Endothelial cell of umbilical vein (primary cell): ENCODE results near the gene C3orf52. TPM values are rescaled to one million over a fixed set of nuclear protein-coding genes. Genes with fewer than 3 reads are reported as not detected.

ENCODE experiments used
- BruUV-seq: library from RNA; stranded (reverse); fragments of 400-500 nt; replicated peaks from 2 replicates; lab custom pipeline; 2021; lab: Mats Ljungman, UMichigan
- CTCF ChIA-PET: fragments of 300-600, 350-600 bp; sonication (Branson Sonifier 250); formaldehyde crosslinking; loops from one replicate; lab custom pipeline; 2021; ENCODE audit warnings: antibody characterized with exemption, inconsistent platforms; lab: Charles Lee
- POLR2A ChIA-PET: fragments of 300-600, 350-600 bp; sonication (Branson Sonifier 250); formaldehyde crosslinking; loops from one replicate; lab custom pipeline; 2021; ENCODE audit warnings: antibody characterized with exemption, inconsistent platforms; lab: Charles Lee
- DNase-seq: peaks from one replicate; pipeline ENCODE4 v3.0.0-alpha.2; 2011; ENCODE audit warnings: low read depth, low spot score
- FAIRE-seq: peaks from 2 replicates; lab custom pipeline; 2011; peaks lifted over from hg19 to GRCh38; lab: Jason Lieb, UNC
- H2AFZ ChIP-seq: 2 replicates; pipeline ENCODE4 v1.6.0; 2012; ENCODE audit warnings: low read depth, low read length, control low read depth, inconsistent platforms
- H3K27ac ChIP-seq: 2 replicates; pipeline ENCODE4 v1.5.1; 2011; ENCODE audit warnings: low read depth, mild to moderate bottlenecking, control low read depth, low read length, moderate library complexity; ENCODE audit not compliant: insufficient read depth
- H3K27me3 ChIP-seq, 2 experiments: 2 replicates each; pipeline versions ENCODE4 v1.6.0 to v1.6.1; 2011; ENCODE audit warnings: low read length in 2 of 2, mixed read lengths in 1 of 2; ENCODE audit not compliant: control insufficient read depth in 2 of 2, insufficient read depth in 2 of 2
- H3K36me3 ChIP-seq, 2 experiments: 2 replicates in 1 of 2; 3 replicates in 1 of 2; pipeline ENCODE4 v1.5.1; 2011; ENCODE audit warnings: low read length in 2 of 2, mild to moderate bottlenecking in 1 of 2, moderate library complexity in 1 of 2; ENCODE audit not compliant: control insufficient read depth in 2 of 2, insufficient read depth in 2 of 2; ENCODE audit errors: extremely low read depth in 1 of 2
- H3K4me1 ChIP-seq: 3 replicates; pipeline ENCODE4 v1.5.1; 2011; ENCODE audit warnings: mild to moderate bottlenecking, low read length; ENCODE audit not compliant: control insufficient read depth, insufficient read depth; ENCODE audit errors: extremely low read depth
- H3K4me2 ChIP-seq: 2 replicates; pipeline ENCODE4 v1.6.1; 2011; ENCODE audit warnings: low read length, control low read depth, mixed read lengths; ENCODE audit not compliant: insufficient read depth
- H3K4me3 ChIP-seq, 3 experiments: fragments of 200-600 bp in 1 of 3; sonication (generic), shearing (Covaris generic) in 1 of 3; replicated peaks in 1 of 3; 2 replicates each; pipeline ENCODE4 v1.5.1; 2011 to 2016; ENCODE audit warnings: control low read depth in 3 of 3, low read length in 3 of 3, mild to moderate bottlenecking in 2 of 3, inconsistent platforms in 1 of 3, low read depth in 1 of 3, moderate library complexity in 1 of 3; ENCODE audit not compliant: insufficient read depth in 1 of 3
- H3K79me2 ChIP-seq: 2 replicates; pipeline ENCODE4 v1.6.0; 2012; ENCODE audit warnings: low read length, inconsistent platforms; ENCODE audit not compliant: control insufficient read depth, insufficient read depth
- H3K9ac ChIP-seq: replicated peaks from 2 replicates; pipeline ENCODE3; 2011; ENCODE audit warnings: low read length, control low read depth; ENCODE audit not compliant: insufficient read depth; ENCODE audit errors: extremely low read depth
- H3K9me1 ChIP-seq: replicated peaks from 3 replicates; pipeline ENCODE4 v1.6.0; 2011; ENCODE audit warnings: mild to moderate bottlenecking, low read length; ENCODE audit not compliant: control insufficient read depth, insufficient read depth; ENCODE audit errors: extremely low read depth
- H3K9me3 ChIP-seq: replicated peaks from 2 replicates; pipeline ENCODE4 v1.5.1; 2012; ENCODE audit warnings: low read length, inconsistent platforms; ENCODE audit not compliant: control insufficient read depth, insufficient read depth
- H4K20me1 ChIP-seq: replicated peaks from 2 replicates; pipeline ENCODE3; 2011; ENCODE audit warnings: mild to moderate bottlenecking, low read length; ENCODE audit not compliant: control insufficient read depth, insufficient read depth; ENCODE audit errors: extremely low read depth
- EZH2 ChIP-seq: IDR thresholded peaks from 2 replicates; pipeline ENCODE4 v1.6.1; 2012; ENCODE audit warnings: borderline replicate concordance, low read depth, mild to moderate bottlenecking, moderate library complexity, low read length, inconsistent platforms; ENCODE audit not compliant: severe bottlenecking
- FOS ChIP-seq: IDR thresholded peaks from 2 replicates; pipeline ENCODE4 v1.6.1; 2011; ENCODE audit warnings: mild to moderate bottlenecking, low read length, moderate library complexity, borderline replicate concordance; ENCODE audit not compliant: insufficient read depth
- GATA2 ChIP-seq: IDR thresholded peaks from 2 replicates; pipeline ENCODE4 v1.7.0; 2011; ENCODE audit warnings: low read depth, mild to moderate bottlenecking, moderate library complexity, mixed read lengths, low read length; ENCODE audit not compliant: insufficient read length, insufficient read depth
- JUN ChIP-seq: IDR thresholded peaks from 2 replicates; pipeline ENCODE4 v1.6.1; 2011; ENCODE audit warnings: borderline replicate concordance, low read depth; ENCODE audit not compliant: insufficient read length, insufficient read depth
- MYC ChIP-seq: IDR thresholded peaks from one replicate; pipeline ENCODE4 v1.6.1; 2011; ENCODE audit warnings: mild to moderate bottlenecking, low read depth, low read length
- POLR2A ChIP-seq: IDR thresholded peaks from 2 replicates; pipeline ENCODE4 v1.6.1; 2012; ENCODE audit warnings: low read depth, mild to moderate bottlenecking, control low read depth, low read length
- POLR2AphosphoS5 ChIP-seq: IDR thresholded peaks from 2 replicates; pipeline ENCODE4 v1.6.1; 2012; ENCODE audit warnings: low read depth, mild to moderate bottlenecking, control low read depth, low read length, moderate library complexity; ENCODE audit not compliant: insufficient read depth
- dilution Hi-C: fragments of 300-500 bp; cut with MboI; formaldehyde crosslinking; loops from one replicate; pipeline ENCODE4 v1.15.0; 2019; ENCODE audit warnings: low sequenced_read_pairs; ENCODE audit not compliant: extremely low pct_ligation_motif_present
- intact Hi-C: fragments of 100-400 bp; cut with micrococcal nuclease; formaldehyde crosslinking; loops from one replicate; pipeline ENCODE4 v1.10.0; 2022
- polyA plus RNA-seq, 4 experiments: library from polyadenylated mRNA; depleted of rRNA in 3 of 4; stranded (reverse) in 3 of 4; unstranded in 1 of 4; fragments of >200 nt; gene quantifications; 2 replicates each; pipeline versions ENCODE4 v1.2.1 to v1.2.3, GENCODE V29; 2011 to 2012; ENCODE audit warnings: missing spikeins in 1 of 4
- total RNA-seq: library from RNA; stranded (reverse); gene quantifications from 2 replicates; pipeline ENCODE4 v1.2.3, GENCODE V29; 2021
- TF ChIP-seq, protein P1 (sequence below), 2 donors: IDR thresholded peaks; 1 replicate in 1 of 2; 2 replicates in 1 of 2; pipeline ENCODE4 v1.5.1; 2011; ENCODE audit warnings: low read length in 2 of 2, mild to moderate bottlenecking in 2 of 2, moderate library complexity in 2 of 2, control low read depth in 1 of 2, inconsistent platforms in 1 of 2, low read depth in 1 of 2; ENCODE audit not compliant: insufficient read depth in 1 of 2; ENCODE audit errors: extremely low read depth in 1 of 2
- TF ChIP-seq, protein P2 (sequence below): IDR thresholded peaks from 2 replicates; pipeline ENCODE4 v1.6.1; 2011; ENCODE audit not compliant: insufficient read depth, insufficient read length

The C3orf52 gene
- total and polyA plus RNA-seq, 2 donors (not counting 3 experiments of a cell fraction or from before 2014, with no cell fraction given), result 4.2 to 4.6 TPM

DNA sequence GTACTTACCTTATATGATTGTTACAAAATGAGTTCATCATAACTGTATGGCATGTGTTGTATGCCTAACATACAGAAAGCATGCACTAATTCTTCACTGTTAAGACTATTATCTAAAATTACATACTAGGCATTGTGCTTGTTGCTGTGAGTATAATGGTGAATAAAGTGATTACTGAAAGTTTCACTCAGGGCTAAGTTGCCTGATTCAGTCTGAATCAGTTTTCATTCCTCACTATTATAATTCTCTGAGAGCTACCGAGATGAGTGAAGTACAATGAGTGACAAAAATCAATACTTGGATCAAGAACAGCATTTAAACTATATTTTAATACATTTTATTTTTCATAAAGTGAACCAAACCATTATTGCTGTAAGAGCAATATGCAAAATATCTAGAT is 54.4 kb downstream of the C3orf52 start:
- Histone ChIP-seq H4K20me1 (no peaks in the 10 kb centered on the region), H3K27ac (no peak overlapping the region), H3K36me3 (no peaks in the 10 kb centered on the region), H3K9me1 (no peaks in the 10 kb centered on the region), H2AFZ (no peak overlapping the region), H3K4me3 (no peak overlapping the region), H3K27me3 (peaks cover 3 to 5% of the 10 kb centered on the region in 2 experiments), H3K4me1 (no peaks in the 10 kb centered on the region), H3K9me3 (no peaks in the 10 kb centered on the region), H3K4me2 (no peak overlapping the region), H3K79me2 (no peaks in the 10 kb centered on the region), H3K9ac (no peak overlapping the region)
- TF ChIP-seq POLR2A (no peak), POLR2AphosphoS5 (no peak), GATA2 (no peak), MYC (no peak), FOS (no peak), JUN (no peak), EZH2 (no peak)
- TF ChIP-seq, protein P1, sequence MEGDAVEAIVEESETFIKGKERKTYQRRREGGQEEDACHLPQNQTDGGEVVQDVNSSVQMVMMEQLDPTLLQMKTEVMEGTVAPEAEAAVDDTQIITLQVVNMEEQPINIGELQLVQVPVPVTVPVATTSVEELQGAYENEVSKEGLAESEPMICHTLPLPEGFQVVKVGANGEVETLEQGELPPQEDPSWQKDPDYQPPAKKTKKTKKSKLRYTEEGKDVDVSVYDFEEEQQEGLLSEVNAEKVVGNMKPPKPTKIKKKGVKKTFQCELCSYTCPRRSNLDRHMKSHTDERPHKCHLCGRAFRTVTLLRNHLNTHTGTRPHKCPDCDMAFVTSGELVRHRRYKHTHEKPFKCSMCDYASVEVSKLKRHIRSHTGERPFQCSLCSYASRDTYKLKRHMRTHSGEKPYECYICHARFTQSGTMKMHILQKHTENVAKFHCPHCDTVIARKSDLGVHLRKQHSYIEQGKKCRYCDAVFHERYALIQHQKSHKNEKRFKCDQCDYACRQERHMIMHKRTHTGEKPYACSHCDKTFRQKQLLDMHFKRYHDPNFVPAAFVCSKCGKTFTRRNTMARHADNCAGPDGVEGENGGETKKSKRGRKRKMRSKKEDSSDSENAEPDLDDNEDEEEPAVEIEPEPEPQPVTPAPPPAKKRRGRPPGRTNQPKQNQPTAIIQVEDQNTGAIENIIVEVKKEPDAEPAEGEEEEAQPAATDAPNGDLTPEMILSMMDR (IDR thresholded peaks at IDR 0.05; ENCODE audit: extremely low read depth in 1 of 2, insufficient read depth in 1 of 2, low read depth in 1 of 2, low read length in 2 of 2), result no peak
- TF ChIP-seq, protein P2, sequence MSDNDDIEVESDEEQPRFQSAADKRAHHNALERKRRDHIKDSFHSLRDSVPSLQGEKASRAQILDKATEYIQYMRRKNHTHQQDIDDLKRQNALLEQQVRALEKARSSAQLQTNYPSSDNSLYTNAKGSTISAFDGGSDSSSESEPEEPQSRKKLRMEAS, result no peak
- ChIA-PET POLR2A (no interaction called here), CTCF (no interaction called here)
- DNase-seq (no peak), FAIRE-seq (no peak)
- intact Hi-C loops (no loop called here), dilution Hi-C loops (no loop called here)
- BruUV-seq, result no TSS peak
